ENCODE measurements around the gene XPNPEP1.

GRCh38 chr10:109887243-109887642 lies 36.1 kb downstream of the XPNPEP1 start:
- TF ChIP-seq CSDC2 (CRISPR knock-in tag; IDR thresholded peaks at IDR 0.05) (no peak), RARB (CRISPR knock-in tag; IDR thresholded peaks at IDR 0.05) (no peak), ZFP3 (CRISPR knock-in tag; IDR thresholded peaks at IDR 0.05) (no peak), CSRNP3 (CRISPR knock-in tag; IDR thresholded peaks at IDR 0.05) (no peak), ESRRG (CRISPR knock-in tag; IDR thresholded peaks at IDR 0.05) (no peak), ZNF565 (CRISPR knock-in tag; conservative IDR thresholded peaks at IDR 0.05; ENCODE audit: low read depth) (no peak), BACH2 (CRISPR knock-in tag; IDR thresholded peaks at IDR 0.05; ENCODE audit: borderline replicate concordance) (no peak), GLIS3 (CRISPR knock-in tag; IDR thresholded peaks at IDR 0.05) (no peak), PATZ1 (CRISPR knock-in tag; IDR thresholded peaks at IDR 0.05; ENCODE audit: borderline replicate concordance) (no peak), SNAI2 (CRISPR knock-in tag; IDR thresholded peaks at IDR 0.05) (no peak), CREB5 (CRISPR knock-in tag; IDR thresholded peaks at IDR 0.05; ENCODE audit: low read depth) (no peak), TSHZ2 (CRISPR knock-in tag; IDR thresholded peaks at IDR 0.05) (no peak), ZNF70 (CRISPR knock-in tag; IDR thresholded peaks at IDR 0.05) (no peak), TOX (CRISPR knock-in tag; IDR thresholded peaks at IDR 0.05; ENCODE audit: borderline replicate concordance) (no peak)

All from SK-N-SH treated with all-trans-retinoic acid at 6 μM for 48 hours (cell line).